ENCODE measurements around the gene CSTF2.
"Not testable (repeated sequence)": the region's sequence is repeated elsewhere in the genome, so short reads cannot be mapped to it uniquely, and the experiment has no call there.

The CSTF2 gene

GRCh38 chrX:100819837-100820666 lies at the start of gene CSTF2:
Gene CSTF2 (plus strand): TSS chrX:100820391. CDS start chrX:100820417, 26 bp downstream.
- H3K4me3 ChIP-seq (ENCODE audit: control insufficient read depth, low read depth, low read length), result peak within 1 kb of the TSS; percentile 62
- peak; percentile 25 for DNase-seq (ENCODE audit: low read depth)
- TF ChIP-seq, protein P1, sequence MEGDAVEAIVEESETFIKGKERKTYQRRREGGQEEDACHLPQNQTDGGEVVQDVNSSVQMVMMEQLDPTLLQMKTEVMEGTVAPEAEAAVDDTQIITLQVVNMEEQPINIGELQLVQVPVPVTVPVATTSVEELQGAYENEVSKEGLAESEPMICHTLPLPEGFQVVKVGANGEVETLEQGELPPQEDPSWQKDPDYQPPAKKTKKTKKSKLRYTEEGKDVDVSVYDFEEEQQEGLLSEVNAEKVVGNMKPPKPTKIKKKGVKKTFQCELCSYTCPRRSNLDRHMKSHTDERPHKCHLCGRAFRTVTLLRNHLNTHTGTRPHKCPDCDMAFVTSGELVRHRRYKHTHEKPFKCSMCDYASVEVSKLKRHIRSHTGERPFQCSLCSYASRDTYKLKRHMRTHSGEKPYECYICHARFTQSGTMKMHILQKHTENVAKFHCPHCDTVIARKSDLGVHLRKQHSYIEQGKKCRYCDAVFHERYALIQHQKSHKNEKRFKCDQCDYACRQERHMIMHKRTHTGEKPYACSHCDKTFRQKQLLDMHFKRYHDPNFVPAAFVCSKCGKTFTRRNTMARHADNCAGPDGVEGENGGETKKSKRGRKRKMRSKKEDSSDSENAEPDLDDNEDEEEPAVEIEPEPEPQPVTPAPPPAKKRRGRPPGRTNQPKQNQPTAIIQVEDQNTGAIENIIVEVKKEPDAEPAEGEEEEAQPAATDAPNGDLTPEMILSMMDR (IDR thresholded peaks at IDR 0.05; ENCODE audit: control insufficient read depth, insufficient read depth, low read depth, low read length, missing control alignments), result no peak

- H3K4me3 ChIP-seq (ENCODE audit: control insufficient read depth, low read depth, low read length); DNase-seq (ENCODE audit: low read depth): not testable (repeated sequence)
These were observed 23.8 kb upstream of the CSTF2 start for GRCh38 chrX:100796371-100796770.

- no peak overlapping the region for H3K4me3 ChIP-seq (ENCODE audit: control insufficient read depth, low read depth, low read length)
- DNase-seq (ENCODE audit: low read depth), result no peak
- TF ChIP-seq, protein P1 (IDR thresholded peaks at IDR 0.05; ENCODE audit: control insufficient read depth, insufficient read depth, low read depth, low read length, missing control alignments), result no peak
These were observed 22.8 kb upstream of the CSTF2 start for GRCh38 chrX:100797359-100797758.

DNA sequence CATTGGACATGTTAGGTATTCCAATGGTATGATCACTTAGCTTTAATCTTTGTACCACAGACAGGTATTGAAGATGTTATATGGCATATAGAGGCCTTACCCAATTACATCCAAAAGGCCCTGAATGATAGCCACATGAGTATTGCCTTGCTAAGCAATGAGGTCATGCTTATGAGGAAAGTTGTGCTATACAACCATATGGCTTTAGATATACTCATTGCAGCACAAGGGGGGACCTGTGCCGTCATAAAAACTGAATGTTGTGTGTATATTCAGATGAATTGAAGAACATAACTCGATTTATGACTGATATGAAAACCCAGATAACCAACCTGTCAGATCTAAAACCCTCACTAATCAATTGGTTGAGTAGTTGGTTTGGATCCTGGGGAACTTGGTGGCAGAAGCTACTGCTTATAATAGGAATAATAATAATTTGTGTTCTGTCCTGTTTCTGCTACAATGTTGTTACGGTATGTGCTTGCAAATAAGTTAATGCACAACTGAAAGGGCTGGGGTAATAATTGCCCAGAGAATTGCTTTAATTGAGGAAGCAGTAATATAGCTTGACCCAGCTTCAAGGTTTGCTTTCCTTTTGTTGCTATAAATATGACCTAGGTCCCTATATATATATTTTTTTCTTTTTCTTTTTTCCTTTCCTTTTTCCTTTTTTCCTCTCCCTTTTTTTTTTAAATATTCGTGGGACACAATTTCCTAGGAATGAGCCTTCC lies 21.5 kb upstream of the CSTF2 start:
- no peak overlapping the region for H3K4me3 ChIP-seq (ENCODE audit: control insufficient read depth, low read depth, low read length)
- DNase-seq (ENCODE audit: low read depth), result no peak
- TF ChIP-seq, protein P1 (IDR thresholded peaks at IDR 0.05; ENCODE audit: control insufficient read depth, insufficient read depth, low read depth, low read length, missing control alignments), result no peak

DNA sequence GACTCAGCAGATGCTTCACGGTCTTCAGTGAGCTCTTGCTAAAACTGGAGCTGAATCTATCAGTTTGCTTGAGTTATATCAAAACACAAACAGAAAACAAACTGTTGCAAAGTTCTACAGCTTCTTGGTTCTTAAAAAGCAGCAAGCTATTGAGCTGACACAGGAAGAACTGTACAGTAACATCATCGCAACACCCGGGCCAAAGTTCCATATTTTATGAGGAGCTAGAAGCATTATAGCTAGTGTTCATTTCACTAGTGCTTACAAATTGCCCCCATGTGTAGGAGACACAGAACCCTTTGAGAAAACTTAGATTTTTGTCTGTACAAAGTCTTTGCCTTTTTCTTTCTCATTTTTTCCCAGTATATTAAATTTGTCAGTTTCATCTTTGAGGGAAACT lies 17.3 kb upstream of the CSTF2 start:
- DNase-seq (ENCODE audit: low read depth), result no peak
- no peak overlapping the region for H3K4me3 ChIP-seq (ENCODE audit: control insufficient read depth, low read depth, low read length)
- TF ChIP-seq, protein P1 (IDR thresholded peaks at IDR 0.05; ENCODE audit: control insufficient read depth, insufficient read depth, low read depth, low read length, missing control alignments), result no peak

DNA sequence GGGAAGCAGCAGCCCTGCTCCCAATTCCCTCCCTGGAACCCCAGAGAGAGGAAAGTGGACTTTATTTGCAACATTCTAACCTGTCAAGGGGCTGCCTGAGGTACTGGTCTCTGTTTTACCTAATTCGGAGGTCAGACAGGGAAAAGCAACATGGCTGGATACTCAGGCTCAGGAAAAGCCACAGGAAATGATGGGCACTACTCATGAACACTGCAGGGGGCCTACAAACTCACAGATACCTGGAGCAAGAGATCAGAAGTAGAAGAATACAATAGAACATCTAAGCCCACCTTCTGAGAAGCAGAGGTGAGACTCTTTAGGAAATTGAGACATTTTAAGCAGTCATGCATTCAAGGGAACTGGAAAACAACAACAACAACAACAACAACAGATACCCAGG lies 15.4 kb upstream of the CSTF2 start:
- H3K4me3 ChIP-seq (ENCODE audit: control insufficient read depth, low read depth, low read length), result no peak overlapping the region
- DNase-seq (ENCODE audit: low read depth), result no peak
- TF ChIP-seq, protein P1 (IDR thresholded peaks at IDR 0.05; ENCODE audit: control insufficient read depth, insufficient read depth, low read depth, low read length, missing control alignments), result no peak

- not testable (repeated sequence) for H3K4me3 ChIP-seq (ENCODE audit: control insufficient read depth, low read depth, low read length); DNase-seq (ENCODE audit: low read depth)
These were observed 11.9 kb upstream of the CSTF2 start for GRCh38 chrX:100808265-100808664.

Data from AG09309 (cell line).